Renal cortical epithelial cell (primary cell): ENCODE results near the gene SYNPO2. TPM values are rescaled to one million over a fixed set of nuclear protein-coding genes. Genes with fewer than 3 reads are reported as not detected.
A peak's percentile ranks its signal among the peaks of the same experiment; 100 is the strongest.

Experiments used
- DNase-seq: peaks from one replicate; pipeline ENCODE4 v3.0.0-alpha.2; 2011; ENCODE audit warnings: low read depth
- total RNA-seq: library from RNA; depleted of rRNA; stranded (reverse); fragments of >200 nt; gene quantifications from 2 replicates; pipeline ENCODE4 v1.2.3, GENCODE V29; 2014

The SYNPO2 gene
- total RNA-seq, 1 donor from 2014 or later, result 1.2 TPM

- DNase-seq, result no peak
These were observed 41.6 kb downstream of the SYNPO2 start for GRCh38 chr4:118930255-118930654.

- DNase-seq, result no peak
These were observed 43.1 kb downstream of the SYNPO2 start for GRCh38 chr4:118931786-118932185.

DNA sequence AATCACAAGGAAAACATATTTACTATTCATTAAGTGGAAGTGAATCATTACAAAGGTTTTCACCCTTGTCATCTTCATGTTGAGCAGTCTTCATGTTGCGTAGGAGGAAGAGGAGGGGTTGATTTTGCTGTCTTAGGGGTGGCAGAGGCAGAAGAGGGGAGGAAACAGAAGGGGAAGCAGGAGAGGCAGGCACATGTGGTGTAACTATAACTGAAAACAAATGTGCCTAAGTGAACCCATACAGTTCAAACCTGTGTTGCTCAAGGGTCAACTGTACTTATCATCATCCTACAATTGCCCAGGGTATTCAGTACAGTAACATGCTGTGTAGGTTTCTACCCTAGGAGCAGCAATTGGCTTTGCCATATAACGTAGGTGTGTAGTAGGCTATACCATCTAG, 47.2 kb downstream of the SYNPO2 start:
- DNase-seq, result no peak

- no peak for DNase-seq
These were observed 47.8 kb downstream of the SYNPO2 start for GRCh38 chr4:118936406-118936805.

DNA sequence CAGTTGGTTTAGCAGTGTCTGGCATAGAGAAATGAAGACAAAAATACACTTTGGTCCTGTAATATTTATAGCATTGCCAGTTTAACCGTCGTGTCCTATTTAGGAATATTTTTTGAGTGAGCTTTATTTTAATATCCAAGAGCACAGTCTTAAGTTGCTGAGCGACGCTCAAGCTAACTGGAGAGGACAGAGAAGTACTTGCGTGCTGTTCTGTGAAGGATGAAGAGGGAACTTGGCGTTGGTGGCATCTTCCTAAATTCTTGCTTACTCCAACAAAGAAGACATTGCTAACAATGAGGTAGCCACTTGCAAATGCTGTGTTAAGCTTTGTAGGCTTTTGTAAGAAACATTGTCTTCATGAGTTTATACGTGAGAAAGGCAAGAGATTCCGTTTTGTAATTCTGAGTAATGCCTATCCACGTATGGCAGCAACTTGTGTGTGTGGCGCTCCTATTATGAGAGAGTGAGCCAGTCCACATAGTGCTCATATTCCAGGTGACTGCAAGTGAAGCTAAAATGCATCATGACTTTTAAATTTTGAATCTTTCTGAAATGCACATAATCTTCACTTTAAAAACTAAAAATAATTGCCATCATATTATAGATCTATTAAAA, 50.6 kb downstream of the SYNPO2 start:
- DNase-seq, result no peak

- peak; percentile 81 for DNase-seq
These were observed 52.5 kb downstream of the SYNPO2 start for GRCh38 chr4:118941149-118941548.

- DNase-seq, result no peak
These were observed 53.1 kb downstream of the SYNPO2 start for GRCh38 chr4:118941799-118942198.

- peak; percentile 49 for DNase-seq
These were observed 53.8 kb downstream of the SYNPO2 start for GRCh38 chr4:118942465-118942864.

DNA sequence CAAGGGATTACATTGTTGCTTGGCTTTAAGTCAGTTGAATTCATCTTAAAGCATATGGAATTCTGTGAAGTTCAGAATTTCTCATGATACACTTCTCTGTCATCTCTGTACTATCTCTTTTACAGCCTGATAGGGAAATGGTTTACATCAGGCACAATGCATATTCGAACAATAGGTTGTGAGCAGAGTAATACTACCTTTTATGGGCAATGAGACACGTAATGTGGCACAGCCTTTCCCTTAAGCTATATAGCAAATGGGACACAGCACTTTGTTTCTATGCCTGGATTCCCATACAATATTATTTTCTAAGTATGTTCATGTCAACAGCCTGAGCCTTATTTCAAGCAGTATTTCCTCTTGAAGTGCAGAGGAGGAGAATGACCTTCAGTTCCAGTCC, 58.4 kb downstream of the SYNPO2 start:
- no peak for DNase-seq

GRCh38 chr4:118948545-118949144, 60.0 kb downstream of the SYNPO2 start:
- peak; percentile 54 for DNase-seq

GRCh38 chr4:118950224-118950623, 61.6 kb downstream of the SYNPO2 start:
- DNase-seq, result no peak

- no peak for DNase-seq
These were observed 62.4 kb downstream of the SYNPO2 start for GRCh38 chr4:118950929-118951570.

DNA sequence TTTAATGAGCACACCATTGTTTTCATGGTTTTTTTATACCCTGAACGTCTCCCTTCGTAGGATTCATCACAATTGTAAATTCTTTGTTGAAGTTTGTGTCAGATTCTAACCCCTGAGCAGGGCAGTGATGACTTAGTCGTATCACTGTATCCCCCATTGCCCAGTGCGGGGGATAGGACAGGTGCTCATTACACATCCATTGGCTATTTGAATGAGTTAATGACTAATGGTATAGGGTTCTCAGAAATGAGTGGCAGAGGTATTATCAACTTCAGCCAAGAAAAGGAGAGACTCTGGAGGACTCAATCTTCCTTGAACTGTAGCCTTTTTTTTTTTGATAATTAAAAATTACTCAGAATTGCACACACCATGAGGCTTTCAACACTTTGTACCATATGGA, 64.6 kb downstream of the SYNPO2 start:
- peak; percentile 20 for DNase-seq

GRCh38 chr4:118954246-118954645, 65.6 kb downstream of the SYNPO2 start:
- DNase-seq, result peak; percentile 13

- DNase-seq, result no peak
These were observed 66.9 kb downstream of the SYNPO2 start for GRCh38 chr4:118955515-118955914.

DNA sequence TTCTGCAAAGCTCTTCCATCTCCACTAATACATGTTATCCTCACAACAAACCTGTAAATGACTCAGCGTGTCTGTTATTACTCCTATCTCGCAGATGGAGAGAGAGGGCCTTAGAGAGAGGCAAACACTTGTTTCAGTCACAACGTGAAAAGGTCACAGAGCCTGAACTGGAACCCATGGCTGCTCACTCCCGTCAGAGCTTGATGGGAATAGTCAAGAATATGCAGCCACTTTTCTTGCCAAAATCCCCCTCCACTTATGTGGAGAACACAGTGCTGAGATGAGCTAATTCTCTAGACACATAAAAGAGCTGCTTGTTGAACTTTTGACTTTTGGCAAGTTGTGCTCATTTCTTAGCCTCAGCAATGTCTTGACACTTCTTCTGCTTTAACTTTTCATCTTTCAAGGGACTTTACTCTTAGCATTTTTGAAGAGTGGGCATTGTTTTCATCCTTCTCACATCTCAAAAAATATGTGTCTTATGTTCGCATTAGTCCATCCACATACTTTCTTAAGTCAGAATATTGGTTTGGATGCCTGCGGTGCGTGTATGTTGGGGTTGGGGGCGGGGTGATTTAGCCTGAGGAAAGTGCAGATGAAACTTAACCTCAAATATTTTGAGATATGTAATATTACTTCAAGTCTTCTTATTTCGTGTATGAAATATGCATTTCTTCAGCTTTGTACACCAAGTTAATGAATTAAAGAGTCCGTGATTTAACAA, 69.2 kb downstream of the SYNPO2 start:
- DNase-seq, result no peak

DNA sequence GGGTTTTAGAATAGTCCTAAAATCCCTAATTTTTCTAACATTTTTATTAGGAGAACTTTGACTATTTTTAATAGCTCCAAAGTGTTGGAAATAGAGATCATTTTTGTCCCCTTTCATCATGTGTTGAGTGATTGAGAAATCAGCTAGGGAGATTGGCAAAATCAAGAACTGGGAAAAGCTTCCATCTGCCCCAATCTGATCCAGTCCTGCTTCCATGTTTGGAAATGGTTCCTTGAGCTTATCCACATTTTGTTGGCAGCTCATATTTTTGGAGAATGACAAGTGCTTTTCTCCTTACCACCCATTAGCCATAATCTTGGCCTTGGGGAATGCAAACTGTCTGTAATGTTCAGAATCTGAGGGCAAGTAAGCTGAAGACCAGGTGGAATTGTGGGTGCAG, 73.9 kb downstream of the SYNPO2 start:
- DNase-seq, result no peak

- DNase-seq, result no peak
These were observed 76.3 kb downstream of the SYNPO2 start for GRCh38 chr4:118964891-118965411.

- peak; percentile 48 for DNase-seq
These were observed 78.7 kb downstream of the SYNPO2 start for GRCh38 chr4:118967393-118967792.

- peak; percentile 97 for DNase-seq
These were observed 79.4 kb downstream of the SYNPO2 start for GRCh38 chr4:118968005-118968404.

DNA sequence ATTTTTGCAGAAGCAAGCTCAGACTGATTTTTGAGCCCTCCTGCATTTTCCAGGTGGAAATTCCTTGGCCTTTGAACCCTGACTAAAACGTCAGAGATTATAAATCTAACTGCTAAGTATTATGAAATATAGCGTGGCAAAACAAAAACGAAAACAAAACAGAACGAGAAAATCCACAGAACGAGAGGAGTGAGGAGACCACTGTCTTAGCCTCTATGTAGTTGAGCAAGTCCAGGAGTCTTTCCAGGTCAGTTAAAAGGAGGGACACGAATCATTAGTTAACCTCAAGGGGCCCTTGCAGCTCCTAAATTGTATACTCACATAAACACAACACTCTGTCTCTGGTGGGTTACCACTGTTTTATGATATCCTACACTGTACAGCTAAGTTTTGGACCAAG, 80.2 kb downstream of the SYNPO2 start:
- DNase-seq, result peak; percentile 30

DNA sequence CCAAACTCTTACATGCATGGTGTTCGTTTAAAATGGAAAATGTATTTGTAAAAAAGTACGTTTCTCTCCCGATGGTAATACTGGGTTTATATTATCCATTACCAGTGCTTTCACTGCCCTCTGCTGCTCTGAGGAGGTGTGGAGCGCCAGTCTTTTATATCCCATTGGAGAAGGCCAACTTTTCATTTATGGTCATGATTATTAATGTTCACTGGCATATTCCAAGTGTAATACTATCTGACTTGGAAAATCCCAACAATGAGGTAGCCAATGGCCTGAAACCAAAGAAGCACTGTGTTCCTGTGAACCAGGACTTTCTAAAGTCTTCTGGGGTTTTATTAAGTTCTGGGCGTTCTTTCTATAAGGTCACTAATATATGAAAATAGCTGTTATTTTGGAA, 80.7 kb downstream of the SYNPO2 start:
- peak; percentile 45 for DNase-seq
